Natural killer cell (primary cell): ENCODE results near the gene FAM43A. TPM values are rescaled to one million over a fixed set of nuclear protein-coding genes. Genes with fewer than 3 reads are reported as not detected.
A peak's percentile ranks its signal among the peaks of the same experiment; 100 is the strongest.

Source experiments
- ATAC-seq, 3 donors: fragments of 150-1000 bp in 2 of 3; fragments of 200-7000 bp in 1 of 3; cut with Tn5 transposase; 1 replicate in 1 of 3; 2 replicates in 2 of 3; pipeline ENCODE4 v1.10.0; 2021; ENCODE audit warnings: mild to moderate bottlenecking in 2 of 3, moderate library complexity in 2 of 3
- DNase-seq, 2 donors: peaks; one replicate each; pipeline versions ENCODE4 v3.0.0 to v3.0.0-alpha.2; 2013 to 2021; ENCODE audit warnings: mixed read lengths in 1 of 2
- H3K27ac ChIP-seq: one replicate; pipeline ENCODE4 v1.5.1; 2013; ENCODE audit warnings: mild to moderate bottlenecking, low read length
- H3K27me3 ChIP-seq: one replicate; pipeline ENCODE4 v1.6.1; 2013; ENCODE audit warnings: low read length; ENCODE audit not compliant: control insufficient read depth, insufficient read depth
- H3K36me3 ChIP-seq: one replicate; pipeline ENCODE4 v1.6.1; 2013; ENCODE audit warnings: low read length; ENCODE audit not compliant: control insufficient read depth, insufficient read depth
- H3K4me1 ChIP-seq: one replicate; pipeline ENCODE4 v1.6.1; 2013; ENCODE audit warnings: low read length; ENCODE audit not compliant: control insufficient read depth, insufficient read depth
- H3K4me3 ChIP-seq: one replicate; pipeline ENCODE4 v1.5.1; 2013; ENCODE audit warnings: low read length
- H3K9me3 ChIP-seq: one replicate; pipeline ENCODE4 v1.6.1; 2013; ENCODE audit warnings: low read length; ENCODE audit not compliant: control insufficient read depth, insufficient read depth
- H3K27ac Mint-ChIP-seq, 2 donors: one replicate each; pipeline ENCODE4 v1.8.0; 2022; ENCODE audit warnings: mild to moderate bottlenecking in 2 of 2, mixed read lengths in 2 of 2, moderate library complexity in 1 of 2
- H3K27me3 Mint-ChIP-seq, 2 donors: one replicate each; pipeline ENCODE4 v1.8.0; 2022; ENCODE audit warnings: low read depth in 2 of 2, mixed read lengths in 2 of 2
- H3K36me3 Mint-ChIP-seq: one replicate; pipeline ENCODE4 v1.8.0; 2022; ENCODE audit warnings: mixed read lengths
- H3K4me1 Mint-ChIP-seq, 2 donors: one replicate each; pipeline ENCODE4 v1.8.0; 2022; ENCODE audit warnings: mixed read lengths in 2 of 2
- H3K4me3 Mint-ChIP-seq: one replicate; pipeline ENCODE4 v1.8.0; 2022; ENCODE audit warnings: mild to moderate bottlenecking, moderate library complexity, mixed read lengths
- H3K9me3 Mint-ChIP-seq, 2 donors: one replicate each; pipeline ENCODE4 v1.8.0; 2022; ENCODE audit warnings: mixed read lengths in 2 of 2
- WGBS: methylation state at CpG from one replicate; pipeline ENCODE4 v1.1.7; 2013; ENCODE audit warnings: missing lambda C conversion rate; ENCODE audit not compliant: insufficient coverage; 5-methylcytosine and 5-hydroxymethylcytosine counted together
- intact Hi-C: fragments of 100-400 bp; cut with micrococcal nuclease; formaldehyde crosslinking; loops from one replicate; pipeline ENCODE4 v1.14.2; 2022
- total RNA-seq, 4 donors: library from RNA; stranded (reverse); fragments of 120-200 nt in 1 of 4; gene quantifications; one replicate each; pipeline versions ENCODE4 v1.2.3 to v1.2.4, GENCODE V29; 2013 to 2022
- TF ChIP-seq, protein P1 (sequence below): fragments of 200-600 bp; IDR thresholded peaks from one replicate; pipeline ENCODE4 v1.8.0; 2022; ENCODE audit warnings: antibody characterized with exemption

The FAM43A gene, protein sequence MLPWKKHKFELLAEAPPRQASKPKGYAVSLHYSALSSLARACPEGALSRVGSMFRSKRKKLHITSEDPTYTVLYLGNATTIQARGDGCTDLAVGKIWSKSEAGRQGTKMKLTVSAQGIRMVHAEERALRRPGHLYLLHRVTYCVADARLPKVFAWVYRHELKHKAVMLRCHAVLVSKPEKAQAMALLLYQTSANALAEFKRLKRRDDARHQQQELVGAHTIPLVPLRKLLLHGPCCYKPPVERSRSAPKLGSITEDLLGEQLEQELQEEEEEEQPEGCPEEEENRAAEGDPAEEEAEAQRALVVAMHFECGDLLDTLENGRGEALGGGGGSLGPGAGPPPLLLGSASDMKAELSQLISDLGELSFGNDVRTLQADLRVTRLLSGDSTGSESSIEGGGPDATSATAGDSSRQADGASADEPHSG
- total RNA-seq = 10 to 100 TPM; 13.2 to 35.2 (median 21.6) TPM
- total RNA-seq (2013) = 25.4 TPM

DNA sequence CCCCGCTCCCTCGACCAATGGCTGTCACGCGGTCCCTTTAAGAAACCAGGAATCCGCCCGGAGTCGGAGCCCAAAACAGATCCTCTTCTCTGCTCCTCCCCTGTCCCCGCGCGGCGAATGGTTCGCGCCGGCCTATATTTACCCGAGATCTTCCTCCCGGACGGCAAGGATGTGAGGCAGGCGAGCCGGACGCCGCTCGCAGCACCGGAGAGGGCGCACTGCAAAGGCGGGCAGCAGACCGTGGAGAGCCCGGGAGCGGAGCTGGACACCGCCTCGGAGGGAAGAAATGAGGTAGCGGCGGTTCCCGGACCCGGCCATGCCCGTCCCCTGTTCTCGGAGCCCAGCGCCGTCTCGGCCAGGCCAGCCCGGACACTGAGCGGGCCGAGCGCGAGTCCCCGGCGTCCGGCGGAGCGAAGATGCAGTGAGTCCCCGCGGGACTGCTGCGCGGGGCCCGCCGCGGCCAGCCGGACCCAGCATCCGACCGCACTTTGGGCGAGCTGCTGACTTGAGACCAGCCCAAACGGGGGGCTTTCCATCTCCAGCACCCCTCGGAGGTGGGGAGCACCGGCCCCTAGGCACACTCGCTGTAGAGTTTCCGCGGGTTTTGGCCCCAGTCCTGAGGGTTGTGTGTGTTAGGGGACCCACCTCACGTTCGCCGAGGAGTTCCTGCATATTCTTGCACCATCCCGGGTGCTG, at the start of gene FAM43A:
Gene FAM43A (plus strand): TSS at position 166 of the 696 bp plus-strand sequence. CDS start 944 bp downstream, outside the sequence.
- Mint-ChIP-seq H3K36me3 (no peaks in the 10 kb centered on the region), H3K4me3 (peak within 1 kb of the TSS; percentile 98), H3K9me3 (no peaks in the 10 kb centered on the region), H3K4me1 (peaks cover 60% of the 10 kb centered on the region in 2 donors), H3K27ac (peak within 1 kb of the TSS; percentile 89 to 98), H3K27me3 (no peaks in the 10 kb centered on the region)
- Histone ChIP-seq H3K27ac (peak within 1 kb of the TSS; percentile 65), H3K4me3 (peak within 1 kb of the TSS; percentile 86), H3K9me3 (no peaks in the 10 kb centered on the region), H3K36me3 (no peaks in the 10 kb centered on the region), H3K4me1 (peaks cover 57% of the 10 kb centered on the region), H3K27me3 (no peaks in the 10 kb centered on the region)
- under 1% methylated on average over 70 of the region's 70 CpGs for WGBS
- peak; percentile 37 to 67 (median 56) for ATAC-seq
- DNase-seq = peak; percentile 79 to 84
- intact Hi-C loops = loop anchor here (2.0 to 5.0 kb wide), 3 partner anchors 13 to 856 kb away; partner anchors contain the start of genes ACAP2, LSG1 and PPP1R2
- TF ChIP-seq, protein P1, sequence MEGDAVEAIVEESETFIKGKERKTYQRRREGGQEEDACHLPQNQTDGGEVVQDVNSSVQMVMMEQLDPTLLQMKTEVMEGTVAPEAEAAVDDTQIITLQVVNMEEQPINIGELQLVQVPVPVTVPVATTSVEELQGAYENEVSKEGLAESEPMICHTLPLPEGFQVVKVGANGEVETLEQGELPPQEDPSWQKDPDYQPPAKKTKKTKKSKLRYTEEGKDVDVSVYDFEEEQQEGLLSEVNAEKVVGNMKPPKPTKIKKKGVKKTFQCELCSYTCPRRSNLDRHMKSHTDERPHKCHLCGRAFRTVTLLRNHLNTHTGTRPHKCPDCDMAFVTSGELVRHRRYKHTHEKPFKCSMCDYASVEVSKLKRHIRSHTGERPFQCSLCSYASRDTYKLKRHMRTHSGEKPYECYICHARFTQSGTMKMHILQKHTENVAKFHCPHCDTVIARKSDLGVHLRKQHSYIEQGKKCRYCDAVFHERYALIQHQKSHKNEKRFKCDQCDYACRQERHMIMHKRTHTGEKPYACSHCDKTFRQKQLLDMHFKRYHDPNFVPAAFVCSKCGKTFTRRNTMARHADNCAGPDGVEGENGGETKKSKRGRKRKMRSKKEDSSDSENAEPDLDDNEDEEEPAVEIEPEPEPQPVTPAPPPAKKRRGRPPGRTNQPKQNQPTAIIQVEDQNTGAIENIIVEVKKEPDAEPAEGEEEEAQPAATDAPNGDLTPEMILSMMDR = no peak

DNA sequence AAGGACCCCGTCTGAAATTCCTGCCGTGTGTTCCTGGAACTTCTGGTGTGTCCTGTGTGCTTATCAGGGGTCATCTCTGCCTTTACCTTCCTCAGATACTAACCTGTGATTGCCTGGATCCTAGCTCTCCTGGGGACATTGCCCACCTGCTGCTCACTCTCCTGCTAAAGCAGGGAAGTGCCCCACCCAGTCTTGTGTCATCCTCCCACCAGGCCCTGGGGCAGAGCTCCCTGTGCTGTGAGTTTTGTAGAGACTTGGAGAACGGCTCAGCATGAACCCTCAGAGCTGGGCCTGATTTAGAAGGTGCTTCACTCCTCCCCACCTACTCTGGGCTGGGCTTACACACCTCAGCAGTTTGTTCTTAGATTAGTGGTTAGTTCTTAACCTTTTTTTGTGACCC, 48.6 kb upstream of the FAM43A start:
- Histone ChIP-seq H3K27ac (no peak overlapping the region), H3K27me3 (no peaks in the 10 kb centered on the region), H3K4me1 (peaks cover 14% of the 10 kb centered on the region), H3K36me3 (peaks cover 16% of the 10 kb centered on the region), H3K9me3 (no peaks in the 10 kb centered on the region), H3K4me3 (no peak overlapping the region)
- TF ChIP-seq, protein P1 = no peak
- no peaks in the 10 kb centered on the region for H3K36me3 Mint-ChIP-seq
- H3K27ac Mint-ChIP-seq = no peak overlapping the region
- no peak overlapping the region for H3K4me3 Mint-ChIP-seq
- peaks cover 0 to 8% of the 10 kb centered on the region in 2 donors for H3K4me1 Mint-ChIP-seq
- no peak for ATAC-seq
- WGBS = 100% methylated on average over 3 of the region's 3 CpGs
- H3K9me3 Mint-ChIP-seq = no peaks in the 10 kb centered on the region
- no peak for DNase-seq
- no peaks in the 10 kb centered on the region for H3K27me3 Mint-ChIP-seq
- intact Hi-C loops = no loop called here

DNA sequence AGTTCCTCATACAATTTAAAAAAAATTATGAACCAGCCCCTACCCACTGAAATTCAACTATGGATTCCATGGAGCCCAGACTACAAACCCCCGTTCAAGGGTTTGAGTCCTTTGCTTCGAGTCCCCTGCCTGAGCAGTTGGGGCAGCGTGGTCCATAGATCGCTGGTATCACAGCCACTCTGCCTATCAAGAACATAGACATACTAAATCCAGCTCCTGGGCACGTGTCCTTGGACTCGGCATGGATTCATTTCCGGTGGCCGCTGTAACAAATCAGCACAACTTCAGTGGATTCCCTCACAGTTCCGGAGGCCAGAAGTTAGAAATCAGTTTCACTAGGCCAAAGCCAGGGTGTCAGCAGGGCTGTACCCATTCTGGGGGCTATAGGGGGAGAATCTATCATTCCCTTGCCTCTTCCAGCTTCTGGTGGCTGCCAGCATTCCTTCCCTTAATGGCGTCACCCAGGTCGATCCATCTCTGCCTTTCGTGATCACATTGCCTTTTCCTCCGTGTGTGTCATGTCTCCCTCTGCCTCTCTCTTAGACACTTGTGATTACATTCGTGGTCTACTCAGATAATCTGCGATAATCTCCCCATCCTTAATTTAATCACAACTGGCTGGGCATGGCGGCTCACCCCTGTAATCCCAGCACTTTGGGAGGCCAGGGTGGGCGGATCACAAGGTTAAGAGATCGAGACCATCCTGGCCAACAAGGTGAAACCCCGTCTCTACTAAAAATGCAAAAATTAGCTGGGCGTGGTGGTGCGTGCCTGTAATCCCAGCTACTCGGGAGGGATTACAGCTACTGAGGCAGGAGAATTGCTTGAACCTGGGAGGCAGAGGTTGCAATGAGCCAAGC, 47.9 kb upstream of the FAM43A start:
- no peak overlapping the region for H3K4me3 ChIP-seq
- no peaks in the 10 kb centered on the region for H3K36me3 Mint-ChIP-seq
- intact Hi-C loops = no loop called here
- no peak overlapping the region for H3K4me3 Mint-ChIP-seq
- no peak overlapping the region for H3K27ac Mint-ChIP-seq
- no peak overlapping the region for H3K27ac ChIP-seq
- ATAC-seq (no peak), DNase-seq (no peak)
- 93% methylated on average over 22 of the region's 22 CpGs for WGBS
- H3K36me3 ChIP-seq = peaks cover 18% of the 10 kb centered on the region
- no peaks in the 10 kb centered on the region for H3K27me3 ChIP-seq
- H3K4me1 ChIP-seq = peaks cover 7% of the 10 kb centered on the region
- H3K27me3 Mint-ChIP-seq = no peaks in the 10 kb centered on the region
- TF ChIP-seq, protein P1 = no peak
- peaks cover 0 to 4% of the 10 kb centered on the region in 2 donors for H3K4me1 Mint-ChIP-seq
- H3K9me3 Mint-ChIP-seq = no peaks in the 10 kb centered on the region
- H3K9me3 ChIP-seq = no peaks in the 10 kb centered on the region
